HG02840 (cell line): ENCODE results near the gene MSRB1.
"Not testable (repeated sequence)": the region's sequence is repeated elsewhere in the genome, so short reads cannot be mapped to it uniquely, and the experiment has no call there.

Experiments
- ATAC-seq: cut with Tn5 transposase; IDR thresholded peaks from one replicate; pipeline ENCODE4 v1.9.1; 2021; ENCODE audit warnings: mild to moderate bottlenecking, moderate library complexity, moderate number of reproducible peaks; ENCODE audit not compliant: unreplicated experiment, low FRiP score

MSRB1 gene

DNA sequence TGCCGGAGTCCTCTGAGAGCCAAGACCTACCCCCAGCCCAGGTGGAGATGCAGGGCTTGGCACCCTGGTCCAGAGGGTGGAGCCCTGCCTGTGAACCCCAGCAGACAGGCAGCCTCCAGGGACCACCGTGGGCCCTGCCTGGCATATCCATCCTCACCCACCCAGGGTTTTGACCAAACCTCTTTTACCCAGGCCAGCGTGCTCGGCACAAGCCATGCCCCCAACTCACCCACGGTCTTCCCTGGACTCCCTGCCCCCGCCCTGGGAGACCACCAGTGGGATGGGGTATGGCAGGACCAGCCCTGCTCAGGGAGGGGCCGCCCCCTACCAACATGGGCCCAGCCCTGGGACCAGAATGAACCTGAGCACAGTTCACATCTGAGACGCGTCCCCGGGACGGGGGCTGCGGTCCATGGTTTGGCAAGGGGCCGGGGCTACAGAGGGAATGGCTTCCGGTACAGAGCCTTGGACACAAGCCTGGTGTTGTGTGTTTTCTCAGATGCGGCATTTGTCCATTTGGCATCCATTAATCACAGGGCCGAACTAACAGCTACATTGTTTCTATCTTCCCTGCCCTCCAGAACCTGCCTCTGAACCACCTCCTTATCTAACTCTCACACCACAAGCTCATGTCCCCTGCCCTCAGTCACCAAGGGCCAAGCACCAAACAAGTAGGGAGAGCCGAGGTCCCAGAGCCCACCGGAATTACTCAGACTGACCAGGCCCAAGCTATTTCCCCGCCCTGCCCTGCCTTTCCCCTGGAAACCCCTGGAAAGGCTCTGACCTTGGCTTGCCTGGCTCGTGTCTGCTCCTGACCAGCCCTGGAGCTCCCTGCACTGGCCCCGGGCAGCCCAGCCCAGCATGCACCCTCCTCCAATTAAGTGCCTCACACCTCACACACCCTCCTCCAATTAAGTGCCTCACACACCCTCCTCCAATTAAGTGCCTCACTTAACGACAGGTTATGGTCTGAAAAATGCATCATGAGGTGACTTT lies 38.9 kb downstream of the MSRB1 start:
- no peak for ATAC-seq

DNA sequence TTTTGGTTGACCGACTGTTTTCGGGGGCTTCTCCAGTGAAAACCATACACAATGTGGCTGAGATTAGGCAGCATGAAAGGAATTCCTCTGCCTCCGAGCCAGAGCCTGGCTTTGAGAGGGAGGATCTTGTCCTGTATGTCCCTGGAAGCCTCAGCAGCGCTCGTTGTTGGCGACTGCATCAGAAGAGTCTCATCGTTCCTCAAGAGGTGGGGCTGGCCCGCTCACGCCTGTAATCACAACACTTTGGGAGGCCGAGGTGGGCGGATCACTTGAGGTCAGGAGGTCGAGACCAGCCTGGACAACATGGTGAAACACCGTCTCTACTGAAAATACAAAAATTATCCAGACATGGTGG lies 39.8 kb downstream of the MSRB1 start:
- ATAC-seq = no peak

DNA sequence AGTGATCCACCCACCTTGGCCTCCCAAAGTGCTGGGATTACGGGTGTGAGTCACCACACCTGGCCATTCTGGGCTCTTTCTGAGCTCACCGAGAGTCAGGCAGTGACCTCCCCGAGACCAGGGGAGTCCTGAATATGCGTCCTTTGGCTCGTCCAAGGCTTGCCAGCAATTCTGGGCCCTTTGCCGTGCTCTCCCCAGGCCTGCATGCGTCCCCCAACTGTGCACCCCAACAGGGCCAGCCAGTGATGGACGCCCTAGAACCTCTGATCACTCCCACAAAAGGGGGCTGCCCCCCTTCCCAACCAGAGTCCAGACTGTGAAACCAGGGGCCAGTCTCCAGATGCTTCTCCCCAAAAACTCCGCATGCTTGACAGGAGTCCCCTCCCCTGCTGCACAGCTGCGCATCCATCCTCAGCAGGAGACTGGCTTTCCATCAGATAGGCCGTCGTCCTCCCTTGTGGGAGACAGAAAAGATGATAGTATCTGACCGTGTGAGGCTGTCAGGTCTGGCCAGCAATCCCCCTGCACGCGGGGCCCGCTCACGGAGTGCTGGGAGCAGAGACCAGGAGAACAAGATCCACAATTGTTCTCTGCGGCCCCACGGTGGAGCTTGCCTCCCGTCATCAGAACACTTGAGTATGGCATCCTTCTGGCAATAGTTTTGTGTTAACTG lies 40.3 kb downstream of the MSRB1 start:
- ATAC-seq = no peak

GRCh38 chr16:1900452-1900774 lies 42.6 kb downstream of the MSRB1 start:
- ATAC-seq = no peak

- ATAC-seq = no peak
These were observed 43.2 kb downstream of the MSRB1 start for GRCh38 chr16:1899641-1900451.

- ATAC-seq = not testable (repeated sequence)
These were observed 45.3 kb downstream of the MSRB1 start for GRCh38 chr16:1897692-1898091.

- ATAC-seq = no peak
These were observed 46.9 kb downstream of the MSRB1 start for GRCh38 chr16:1895949-1896675.

- no peak for ATAC-seq
These were observed 47.9 kb downstream of the MSRB1 start for GRCh38 chr16:1895068-1895467.

DNA sequence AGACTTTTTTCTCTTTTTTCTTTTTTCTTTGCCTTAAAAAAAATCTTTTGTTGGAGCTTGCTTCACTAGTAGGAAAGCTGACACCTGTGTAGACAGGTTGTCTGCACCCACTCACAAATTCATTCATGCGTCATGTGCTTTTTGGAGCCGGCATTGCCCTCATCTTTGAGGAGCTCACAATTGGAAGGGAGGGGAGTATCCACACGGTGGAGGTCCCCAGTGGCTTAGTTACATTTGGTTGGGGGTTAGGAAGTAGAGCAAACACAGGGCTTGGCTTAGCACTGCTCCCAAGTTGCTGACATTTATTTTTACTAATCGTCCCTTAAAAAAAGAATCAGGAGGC lies 52.3 kb downstream of the MSRB1 start:
- no peak for ATAC-seq

DNA sequence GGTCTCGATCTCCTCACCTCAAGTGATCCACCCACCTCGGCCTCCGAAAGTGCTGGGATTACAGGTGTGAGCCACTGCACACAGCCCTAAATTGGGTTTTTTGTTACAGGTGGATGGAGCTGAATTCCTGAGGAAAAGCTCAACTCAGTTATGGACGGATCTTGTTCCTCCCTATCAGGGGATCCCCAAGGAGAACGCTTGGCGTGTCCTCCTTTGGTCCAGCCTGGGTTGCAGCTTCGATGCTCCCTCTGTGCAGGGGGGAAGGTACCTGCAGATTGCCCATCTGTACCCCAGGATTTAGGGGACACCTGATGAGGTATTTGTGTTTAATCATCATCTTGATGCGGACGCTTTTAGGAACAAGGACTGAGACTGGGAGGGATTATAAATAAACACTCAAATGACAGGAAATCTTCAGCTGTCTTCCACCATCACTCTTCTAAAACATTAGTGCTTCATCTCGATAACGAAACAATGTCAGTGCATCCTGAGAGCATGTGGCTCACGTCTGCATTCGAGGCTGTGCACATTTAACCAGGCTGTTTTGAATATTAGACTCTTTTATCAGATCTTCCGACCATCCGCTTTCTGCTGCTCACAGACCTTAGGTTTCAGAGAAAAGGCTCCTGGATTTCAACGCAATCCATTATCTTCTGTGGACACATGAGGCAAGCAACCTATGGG lies 52.8 kb downstream of the MSRB1 start:
- ATAC-seq = no peak
